HepG2 (cell line): Measurements from ENCODE around the gene TPX2. TPM values are rescaled to one million over a fixed set of nuclear protein-coding genes. Genes with fewer than 3 reads are reported as not detected.

ENCODE experiments used
- HOXA3 ChIP-seq: sonication (generic); formaldehyde crosslinking; IDR thresholded peaks from 2 replicates; pipeline ENCODE4 v1.5.0; 2020; ENCODE audit warnings: missing genetic modification reagents
- MYNN ChIP-seq: sonication (generic); formaldehyde crosslinking; IDR thresholded peaks from 2 replicates; pipeline ENCODE4 v1.4.0; 2020; ENCODE audit warnings: mild to moderate bottlenecking, low read depth, missing genetic modification reagents
- RAD51 ChIP-seq: fragments of 450-650 bp; IDR thresholded peaks from 2 replicates; pipeline ENCODE4 v1.6.1; 2016; ENCODE audit warnings: borderline replicate concordance
- ZBTB14 ChIP-seq: sonication (generic); formaldehyde crosslinking; IDR thresholded peaks from 2 replicates; pipeline ENCODE4 v1.4.0; 2020; ENCODE audit warnings: missing genetic modification reagents
- ZNF280B ChIP-seq: sonication (generic); formaldehyde crosslinking; IDR thresholded peaks from 2 replicates; pipeline ENCODE4 v1.5.0; 2020; ENCODE audit warnings: missing genetic modification reagents, mild to moderate bottlenecking, borderline replicate concordance
- ZNF552 ChIP-seq: sonication (generic); formaldehyde crosslinking; IDR thresholded peaks from 2 replicates; pipeline ENCODE4 v1.9.0; 2022; ENCODE audit warnings: missing genetic modification reagents, mild to moderate bottlenecking, borderline replicate concordance
- ZNF557 ChIP-seq: sonication (generic); formaldehyde crosslinking; IDR thresholded peaks from 2 replicates; pipeline ENCODE4 v1.4.0; 2020; ENCODE audit warnings: missing genetic modification reagents
- ZNF597 ChIP-seq: sonication (generic); formaldehyde crosslinking; IDR thresholded peaks from 2 replicates; pipeline ENCODE4 v1.5.0; 2020; ENCODE audit warnings: missing genetic modification reagents
- polyA plus RNA-seq, 8 experiments: library from polyadenylated mRNA; depleted of rRNA in 3 of 8; stranded (reverse) in 7 of 8; unstranded in 1 of 8; fragments of >200 nt; fragmentation: Illumina TruSeq in 4 of 8; extraction: Trizol in 4 of 8; gene quantifications; 2 replicates each; pipeline versions ENCODE4 v1.2.1 to v1.2.3, GENCODE V29; 2011 to 2016; ENCODE audit warnings: low read depth in 4 of 8, missing spikeins in 1 of 8, mixed read lengths in 1 of 8; ENCODE audit not compliant: insufficient read depth in 1 of 8
- total RNA-seq, 5 experiments: library from RNA; depleted of rRNA; stranded (reverse); fragments of >200 nt; fragmentation: Illumina TruSeq; extraction: Trizol; gene quantifications; 2 replicates each; pipeline ENCODE4 v1.2.3, GENCODE V29; 2016; ENCODE audit warnings: low read depth in 1 of 5

The TPX2 gene
- total and polyA plus RNA-seq, 2 of the 13 experiments (the other 11 are each of a cell fraction or from before 2014, with no cell fraction given), result 34.3 to 124 TPM

GRCh38 chr20:31833130-31833930, 94.2 kb downstream of the TPX2 start (continued):
- TF ChIP-seq RAD51, result no peak
- no peak for TF ChIP-seq ZNF557 (CRISPR knock-in tag)
- TF ChIP-seq ZNF552, result 0 out of 2 replicates have a peak, but pooled peaks have one; percentile 19
- TF ChIP-seq ZNF597 (CRISPR knock-in tag), result no peak
- no peak for TF ChIP-seq ZBTB14
- TF ChIP-seq ZNF280B (CRISPR knock-in tag), result peak; percentile 47; the same call in 1 of the 2 replicates
- TF ChIP-seq MYNN (CRISPR knock-in tag), result no peak
- peak; percentile 28; the same call in 1 of the 2 replicates for TF ChIP-seq HOXA3 (CRISPR knock-in tag)
